Keratinocyte (primary cell): ENCODE data around the gene CCDC12. TPM values are rescaled to one million over a fixed set of nuclear protein-coding genes. Genes with fewer than 3 reads are reported as not detected.

Experiments used
- DNase-seq: peaks from one replicate; pipeline ENCODE4 v3.0.0-alpha.2; 2011; ENCODE audit warnings: low read depth, missing footprints, low spot score
- FAIRE-seq: peaks from 2 replicates; lab custom pipeline; 2011; peaks lifted over from hg19 to GRCh38; lab: Jason Lieb, UNC
- H2AFZ ChIP-seq: 2 replicates; pipeline ENCODE4 v1.6.0; 2012; ENCODE audit warnings: low read length, control low read depth, inconsistent platforms; ENCODE audit not compliant: control insufficient read depth
- H3K27ac ChIP-seq: 2 replicates; pipeline ENCODE4 v1.5.1; 2011; ENCODE audit warnings: low read length; ENCODE audit not compliant: control insufficient read depth, insufficient read depth
- H3K27me3 ChIP-seq: 3 replicates; pipeline ENCODE4 v1.6.0; 2011; ENCODE audit warnings: low read length; ENCODE audit not compliant: control insufficient read depth, insufficient read depth; ENCODE audit errors: extremely low read depth
- H3K36me3 ChIP-seq, 2 experiments: 2 replicates in 1 of 2; 3 replicates in 1 of 2; pipeline ENCODE4 v1.5.1; 2011; ENCODE audit warnings: low read length in 2 of 2, mild to moderate bottlenecking in 1 of 2; ENCODE audit not compliant: control insufficient read depth in 2 of 2, insufficient read depth in 2 of 2; ENCODE audit errors: extremely low read depth in 1 of 2
- H3K4me1 ChIP-seq: 3 replicates; pipeline ENCODE4 v1.5.1; 2011; ENCODE audit warnings: low read length; ENCODE audit not compliant: control insufficient read depth, insufficient read depth; ENCODE audit errors: extremely low read depth
- H3K4me2 ChIP-seq: 3 replicates; pipeline ENCODE4 v1.6.0; 2011; ENCODE audit warnings: low read depth, low read length; ENCODE audit not compliant: control insufficient read depth, insufficient read depth; ENCODE audit errors: extremely low read depth
- H3K4me3 ChIP-seq, 3 experiments: fragments of 200-600 bp in 1 of 3; sonication (generic) in 1 of 3; 2 replicates in 2 of 3; 3 replicates in 1 of 3; pipeline ENCODE4 v1.5.1; 2011 to 2016; ENCODE audit warnings: low read length in 3 of 3, mild to moderate bottlenecking in 3 of 3, control low read depth in 2 of 3, inconsistent platforms in 1 of 3, low read depth in 1 of 3, mixed read lengths in 1 of 3, mixed run types in 1 of 3, moderate library complexity in 1 of 3; ENCODE audit not compliant: control insufficient read depth in 2 of 3, insufficient read depth in 2 of 3; ENCODE audit errors: extremely low read depth in 1 of 3
- H3K79me2 ChIP-seq: 2 replicates; pipeline ENCODE4 v1.6.0; 2012; ENCODE audit warnings: low read length; ENCODE audit not compliant: control insufficient read depth, insufficient read depth
- H3K9ac ChIP-seq: 3 replicates; pipeline ENCODE4 v1.6.0; 2011; ENCODE audit warnings: low read length; ENCODE audit not compliant: control insufficient read depth, insufficient read depth; ENCODE audit errors: extremely low read depth
- H3K9me1 ChIP-seq: 3 replicates; pipeline ENCODE4 v1.6.0; 2011; ENCODE audit warnings: low read length; ENCODE audit not compliant: control insufficient read depth, insufficient read depth; ENCODE audit errors: extremely low read depth
- H3K9me3 ChIP-seq: 2 replicates; pipeline ENCODE4 v1.5.1; 2012; ENCODE audit warnings: low read depth, low read length; ENCODE audit not compliant: control insufficient read depth
- H4K20me1 ChIP-seq: 3 replicates; pipeline ENCODE4 v1.6.0; 2011; ENCODE audit warnings: low read length; ENCODE audit not compliant: control insufficient read depth, insufficient read depth; ENCODE audit errors: extremely low read depth
- EZH2 ChIP-seq: IDR thresholded peaks from one replicate; pipeline ENCODE4 v1.6.1; 2012; ENCODE audit warnings: inconsistent platforms, mild to moderate bottlenecking, low read length, moderate library complexity
- dilution Hi-C: fragments of 300-500 bp; cut with MboI; formaldehyde crosslinking; loops from one replicate; pipeline ENCODE4 v1.7.0; 2020; ENCODE audit warnings: low sequenced_read_pairs; ENCODE audit not compliant: extremely low pct_ligation_motif_present
- polyA plus RNA-seq, 5 experiments: library from polyadenylated mRNA; depleted of rRNA in 3 of 5; stranded (reverse) in 3 of 5; stranded (forward) in 1 of 5; unstranded in 1 of 5; fragments of >200 nt; gene quantifications; 1 replicate in 1 of 5; 2 replicates in 3 of 5; 3 replicates in 1 of 5; pipeline versions ENCODE4 v1.2.1 to v1.2.3, GENCODE V29; 2011 to 2012; ENCODE audit warnings: missing spikeins in 2 of 5, low read depth in 1 of 5, low replicate concordance in 1 of 5
- TF ChIP-seq, protein P1 (sequence below), 3 experiments: IDR thresholded peaks in 1 of 3; conservative IDR thresholded peaks in 1 of 3; optimal IDR thresholded peaks in 1 of 3; 2 replicates in 2 of 3; 3 replicates in 1 of 3; pipeline versions ENCODE3 to v1.5.1; 2011; ENCODE audit warnings: low read length in 3 of 3, mild to moderate bottlenecking in 3 of 3, moderate library complexity in 2 of 3, control low read depth in 1 of 3, inconsistent platforms in 1 of 3; ENCODE audit not compliant: insufficient read depth in 2 of 3; ENCODE audit errors: extremely low read depth in 1 of 3

The CCDC12 gene
- polyA plus RNA-seq, 1 donor (not counting 4 experiments of a cell fraction or from before 2014, with no cell fraction given): 27.5 TPM

DNA sequence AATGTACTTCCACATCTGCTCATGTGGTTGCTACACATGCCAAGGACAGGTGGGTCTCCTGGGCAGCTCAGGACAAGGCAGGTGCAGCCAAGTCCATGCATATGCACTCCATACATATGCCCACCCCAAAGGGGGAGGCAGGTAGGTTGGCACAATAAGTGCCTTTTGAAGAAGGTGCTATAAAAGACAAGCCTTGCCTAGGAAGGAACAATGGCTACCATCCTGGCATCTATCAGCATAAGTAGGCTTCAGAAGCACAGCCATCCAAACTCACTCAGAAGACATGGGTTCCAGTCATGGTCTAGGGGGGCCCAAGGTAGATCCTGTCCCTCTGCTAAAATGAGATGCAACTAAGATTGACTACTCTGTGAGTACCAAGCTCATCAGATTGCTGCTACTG is 37.5 kb upstream of the CCDC12 start:
- dilution Hi-C loops: no loop called here
- H3K4me1 ChIP-seq: peaks cover 16% of the 10 kb centered on the region
- H2AFZ ChIP-seq: no peak overlapping the region
- FAIRE-seq (no peak), DNase-seq (no peak)
- no peak overlapping the region for H3K27ac ChIP-seq
- peaks cover 10 to 18% of the 10 kb centered on the region in 2 experiments for H3K36me3 ChIP-seq
- peaks cover 3% of the 10 kb centered on the region for H3K9me1 ChIP-seq
- no peak for TF ChIP-seq EZH2
- TF ChIP-seq, protein P1, sequence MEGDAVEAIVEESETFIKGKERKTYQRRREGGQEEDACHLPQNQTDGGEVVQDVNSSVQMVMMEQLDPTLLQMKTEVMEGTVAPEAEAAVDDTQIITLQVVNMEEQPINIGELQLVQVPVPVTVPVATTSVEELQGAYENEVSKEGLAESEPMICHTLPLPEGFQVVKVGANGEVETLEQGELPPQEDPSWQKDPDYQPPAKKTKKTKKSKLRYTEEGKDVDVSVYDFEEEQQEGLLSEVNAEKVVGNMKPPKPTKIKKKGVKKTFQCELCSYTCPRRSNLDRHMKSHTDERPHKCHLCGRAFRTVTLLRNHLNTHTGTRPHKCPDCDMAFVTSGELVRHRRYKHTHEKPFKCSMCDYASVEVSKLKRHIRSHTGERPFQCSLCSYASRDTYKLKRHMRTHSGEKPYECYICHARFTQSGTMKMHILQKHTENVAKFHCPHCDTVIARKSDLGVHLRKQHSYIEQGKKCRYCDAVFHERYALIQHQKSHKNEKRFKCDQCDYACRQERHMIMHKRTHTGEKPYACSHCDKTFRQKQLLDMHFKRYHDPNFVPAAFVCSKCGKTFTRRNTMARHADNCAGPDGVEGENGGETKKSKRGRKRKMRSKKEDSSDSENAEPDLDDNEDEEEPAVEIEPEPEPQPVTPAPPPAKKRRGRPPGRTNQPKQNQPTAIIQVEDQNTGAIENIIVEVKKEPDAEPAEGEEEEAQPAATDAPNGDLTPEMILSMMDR (optimal IDR thresholded peaks at IDR 0.05 in 1 of 3, IDR thresholded peaks at IDR 0.05 in 1 of 3, conservative IDR thresholded peaks at IDR 0.05 in 1 of 3; ENCODE audit: extremely low read depth in 1 of 3, insufficient read depth in 2 of 3, low read length in 3 of 3): no peak
- H3K4me2 ChIP-seq: no peak overlapping the region
- no peaks in the 10 kb centered on the region for H3K27me3 ChIP-seq
- no peak overlapping the region for H3K4me3 ChIP-seq
- H4K20me1 ChIP-seq: peaks cover 4% of the 10 kb centered on the region
- no peak overlapping the region for H3K9ac ChIP-seq
- H3K9me3 ChIP-seq: no peaks in the 10 kb centered on the region
- no peaks in the 10 kb centered on the region for H3K79me2 ChIP-seq

DNA sequence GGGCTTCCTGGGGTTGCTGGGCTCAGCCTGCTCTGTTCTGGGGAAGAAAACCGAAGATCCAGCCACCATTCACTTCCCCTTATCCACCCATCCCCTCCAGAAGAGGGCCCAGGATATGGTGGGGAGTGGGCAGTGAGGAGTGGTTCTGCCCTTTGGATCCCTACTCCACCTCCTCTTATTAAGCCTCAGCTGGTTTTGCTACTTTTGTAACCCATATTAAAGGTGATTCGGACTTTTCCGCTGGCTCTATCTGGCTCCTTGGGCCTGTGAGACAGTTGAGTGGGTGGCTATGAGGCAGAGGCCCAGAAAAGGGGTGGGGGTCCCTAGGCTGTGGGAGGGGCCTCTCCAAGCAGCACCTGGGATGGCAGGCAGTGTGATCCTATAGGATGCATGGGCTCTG is 36.7 kb upstream of the CCDC12 start:
- TF ChIP-seq EZH2: no peak
- TF ChIP-seq, protein P1 (optimal IDR thresholded peaks at IDR 0.05 in 1 of 3, IDR thresholded peaks at IDR 0.05 in 1 of 3, conservative IDR thresholded peaks at IDR 0.05 in 1 of 3; ENCODE audit: extremely low read depth in 1 of 3, insufficient read depth in 2 of 3, low read length in 3 of 3): no peak
- H3K4me1 ChIP-seq: peaks cover 17% of the 10 kb centered on the region
- peaks cover 13 to 16% of the 10 kb centered on the region in 2 experiments for H3K36me3 ChIP-seq
- H3K4me3 ChIP-seq: no peak overlapping the region
- dilution Hi-C loops: no loop called here
- H3K27ac ChIP-seq: no peak overlapping the region
- FAIRE-seq (no peak), DNase-seq (no peak)
- peaks cover 4% of the 10 kb centered on the region for H4K20me1 ChIP-seq
- H3K9me3 ChIP-seq: no peaks in the 10 kb centered on the region
- no peak overlapping the region for H2AFZ ChIP-seq
- H3K79me2 ChIP-seq: no peaks in the 10 kb centered on the region
- peaks cover 3% of the 10 kb centered on the region for H3K9me1 ChIP-seq
- H3K27me3 ChIP-seq: no peaks in the 10 kb centered on the region
- no peak overlapping the region for H3K4me2 ChIP-seq
- H3K9ac ChIP-seq: no peak overlapping the region
